Measurements from ENCODE around the gene PHLDA2. TPM values are rescaled to one million over a fixed set of nuclear protein-coding genes. Genes with fewer than 3 reads are reported as not detected.

PHLDA2 gene
- polyA plus RNA-seq, 2 of the 4 experiments (the other 2 are of a cell fraction), result 7.0 to 49.6 TPM

DNA sequence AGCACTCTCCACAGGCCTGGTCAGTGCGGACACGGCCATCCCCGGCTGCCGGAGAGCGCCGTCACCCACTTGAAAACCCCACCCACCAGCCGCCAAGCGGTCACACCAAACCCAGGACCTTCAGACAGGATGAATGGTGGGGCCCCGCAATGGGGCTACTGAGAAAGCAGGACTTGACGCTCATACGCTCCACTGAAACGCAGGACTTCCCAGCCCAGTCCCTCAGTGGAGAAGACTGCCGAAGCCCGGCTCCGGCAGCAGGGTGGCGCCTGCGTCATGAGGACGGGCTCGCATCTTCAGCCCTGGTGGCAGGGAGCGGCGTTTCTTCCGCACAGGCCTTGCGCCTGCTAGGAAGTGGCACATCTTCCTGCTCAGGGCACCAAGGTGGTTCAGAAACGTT, 15.3 kb upstream of the PHLDA2 start (continued):
- no peak for TF ChIP-seq CBX2 (IDR thresholded peaks at IDR 0.05; ENCODE audit: borderline replicate concordance, low read depth)

DNA sequence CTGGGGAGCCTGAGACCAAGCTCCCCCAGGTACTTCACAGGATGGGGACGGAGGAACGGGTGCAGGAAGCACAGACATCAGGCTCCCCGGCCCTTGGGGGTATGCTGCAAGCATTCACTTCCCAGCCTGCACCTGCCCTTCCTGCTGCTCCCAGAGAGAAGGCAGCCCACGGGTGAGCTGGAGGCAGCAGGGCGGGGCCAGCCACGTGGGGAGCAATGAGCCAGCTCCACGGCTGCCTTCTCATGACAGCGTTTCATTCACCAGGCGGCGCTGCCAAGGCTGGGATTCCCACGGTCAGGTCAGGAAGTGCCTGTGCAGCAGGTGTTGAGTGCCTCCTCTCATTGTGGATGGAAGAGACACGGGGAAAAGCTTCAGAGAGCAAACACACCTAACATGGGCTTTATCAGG, 14.5 kb upstream of the PHLDA2 start:
- TF ChIP-seq RARB (CRISPR knock-in tag; IDR thresholded peaks at IDR 0.05) (no peak), EP300 (IDR thresholded peaks at IDR 0.05) (no peak), MYC (IDR thresholded peaks at IDR 0.05; ENCODE audit: borderline replicate concordance, low read length) (no peak), CEBPB (IDR thresholded peaks at IDR 0.05) (no peak), CHD4 (IDR thresholded peaks at IDR 0.05; ENCODE audit: borderline replicate concordance) (no peak), TFCP2L1 (CRISPR knock-in tag; IDR thresholded peaks at IDR 0.05) (no peak), KDM5A (IDR thresholded peaks at IDR 0.05) (no peak), ZC3H11A (IDR thresholded peaks at IDR 0.05) (no peak), POLR2A (IDR thresholded peaks at IDR 0.05; ENCODE audit: low read length) (no peak), HOXA7 (CRISPR knock-in tag; IDR thresholded peaks at IDR 0.05) (no peak), JUNB (IDR thresholded peaks at IDR 0.05) (no peak), ZFP36 (IDR thresholded peaks at IDR 0.05; ENCODE audit: borderline replicate concordance, partially characterized antibody) (no peak)
- TF ChIP-seq, protein P1, sequence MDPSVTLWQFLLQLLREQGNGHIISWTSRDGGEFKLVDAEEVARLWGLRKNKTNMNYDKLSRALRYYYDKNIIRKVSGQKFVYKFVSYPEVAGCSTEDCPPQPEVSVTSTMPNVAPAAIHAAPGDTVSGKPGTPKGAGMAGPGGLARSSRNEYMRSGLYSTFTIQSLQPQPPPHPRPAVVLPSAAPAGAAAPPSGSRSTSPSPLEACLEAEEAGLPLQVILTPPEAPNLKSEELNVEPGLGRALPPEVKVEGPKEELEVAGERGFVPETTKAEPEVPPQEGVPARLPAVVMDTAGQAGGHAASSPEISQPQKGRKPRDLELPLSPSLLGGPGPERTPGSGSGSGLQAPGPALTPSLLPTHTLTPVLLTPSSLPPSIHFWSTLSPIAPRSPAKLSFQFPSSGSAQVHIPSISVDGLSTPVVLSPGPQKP (IDR thresholded peaks at IDR 0.05; ENCODE audit: low read depth, low read length), result no peak
- TF ChIP-seq, protein P2, sequence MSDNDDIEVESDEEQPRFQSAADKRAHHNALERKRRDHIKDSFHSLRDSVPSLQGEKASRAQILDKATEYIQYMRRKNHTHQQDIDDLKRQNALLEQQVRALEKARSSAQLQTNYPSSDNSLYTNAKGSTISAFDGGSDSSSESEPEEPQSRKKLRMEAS (IDR thresholded peaks at IDR 0.05), result no peak
- TF ChIP-seq, protein P3, sequence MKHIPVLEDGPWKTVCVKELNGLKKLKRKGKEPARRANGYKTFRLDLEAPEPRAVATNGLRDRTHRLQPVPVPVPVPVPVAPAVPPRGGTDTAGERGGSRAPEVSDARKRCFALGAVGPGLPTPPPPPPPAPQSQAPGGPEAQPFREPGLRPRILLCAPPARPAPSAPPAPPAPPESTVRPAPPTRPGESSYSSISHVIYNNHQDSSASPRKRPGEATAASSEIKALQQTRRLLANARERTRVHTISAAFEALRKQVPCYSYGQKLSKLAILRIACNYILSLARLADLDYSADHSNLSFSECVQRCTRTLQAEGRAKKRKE (CRISPR knock-in tag; IDR thresholded peaks at IDR 0.05; ENCODE audit: low read depth), result no peak
- ChIA-PET POLR2A (interaction anchor here (1.3 to 1.4 kb wide), 2 partner anchors 10 to 14 kb away, joined by 3 read pairs; partner anchors contain the start of gene PHLDA2), CTCF (interaction anchor here (0.6 to 7.6 kb wide), 5 partner anchors 9 to 148 kb away, joined by 3 to 74 read pairs (median 6); partner anchors contain the start of gene PHLDA2)
- no peak overlapping the region for H3K27ac ChIP-seq
- H3K9me3 ChIP-seq, result peaks cover 8% of the 10 kb centered on the region
- WGBS (ENCODE audit: missing lambda C conversion rate), result 67% methylated on average over 12 of the region's 12 CpGs
- no peak overlapping the region for H3K4me3 ChIP-seq
- FAIRE-seq (no peak), DNase-seq (ENCODE audit: low read depth in 1 of 2, low spot score in 1 of 2) (no peak), ATAC-seq (no peak)
- peaks cover 23% of the 10 kb centered on the region for H3K4me1 ChIP-seq
- H3K4me2 ChIP-seq, result no peak overlapping the region

DNA sequence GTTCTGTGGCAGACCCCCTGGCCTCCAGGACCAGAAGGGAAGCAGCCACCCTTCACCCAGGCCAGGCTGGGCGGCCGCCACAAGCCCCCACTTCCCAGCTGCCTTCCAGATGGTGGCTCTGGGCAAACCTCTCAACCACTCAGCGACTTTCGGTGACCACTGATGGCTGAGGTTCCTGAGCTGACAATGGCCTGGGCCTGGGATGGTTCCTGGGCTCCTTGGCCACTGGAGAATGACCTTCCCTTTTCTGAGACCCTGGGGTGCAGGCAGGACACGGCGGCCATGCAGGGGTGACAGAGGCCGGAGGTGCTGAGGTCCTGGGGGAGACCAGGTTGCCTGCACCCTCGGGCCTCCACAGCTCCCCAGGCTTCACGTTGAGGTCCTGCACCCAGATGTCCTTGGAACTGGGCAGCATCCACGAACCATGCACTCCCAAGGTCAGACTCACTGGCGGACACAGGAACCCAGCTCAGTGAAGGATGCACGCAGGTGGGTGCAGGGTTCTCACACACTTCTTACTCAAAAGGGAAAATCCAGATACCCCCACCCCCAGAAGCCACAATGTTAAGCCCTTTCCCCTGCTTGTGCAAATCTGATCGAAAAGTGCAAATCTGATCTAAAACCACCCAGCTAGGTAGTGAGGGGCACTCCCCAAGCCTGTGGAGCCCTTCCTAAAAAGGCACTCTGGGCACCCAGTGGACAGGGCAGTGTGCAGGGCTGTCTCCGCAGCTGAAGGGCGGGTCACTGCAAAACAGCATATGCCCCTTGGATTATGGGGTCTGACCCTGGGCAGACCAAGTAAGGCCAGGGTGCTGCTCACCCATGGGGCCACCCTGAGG, 13.9 kb upstream of the PHLDA2 start:
- H3K9me3 ChIP-seq, result peaks cover 13% of the 10 kb centered on the region
- 90% methylated on average over 13 of the region's 15 CpGs for WGBS (ENCODE audit: missing lambda C conversion rate)
- TF ChIP-seq, protein P3 (CRISPR knock-in tag; IDR thresholded peaks at IDR 0.05; ENCODE audit: low read depth), result no peak
- TF ChIP-seq, protein P4, sequence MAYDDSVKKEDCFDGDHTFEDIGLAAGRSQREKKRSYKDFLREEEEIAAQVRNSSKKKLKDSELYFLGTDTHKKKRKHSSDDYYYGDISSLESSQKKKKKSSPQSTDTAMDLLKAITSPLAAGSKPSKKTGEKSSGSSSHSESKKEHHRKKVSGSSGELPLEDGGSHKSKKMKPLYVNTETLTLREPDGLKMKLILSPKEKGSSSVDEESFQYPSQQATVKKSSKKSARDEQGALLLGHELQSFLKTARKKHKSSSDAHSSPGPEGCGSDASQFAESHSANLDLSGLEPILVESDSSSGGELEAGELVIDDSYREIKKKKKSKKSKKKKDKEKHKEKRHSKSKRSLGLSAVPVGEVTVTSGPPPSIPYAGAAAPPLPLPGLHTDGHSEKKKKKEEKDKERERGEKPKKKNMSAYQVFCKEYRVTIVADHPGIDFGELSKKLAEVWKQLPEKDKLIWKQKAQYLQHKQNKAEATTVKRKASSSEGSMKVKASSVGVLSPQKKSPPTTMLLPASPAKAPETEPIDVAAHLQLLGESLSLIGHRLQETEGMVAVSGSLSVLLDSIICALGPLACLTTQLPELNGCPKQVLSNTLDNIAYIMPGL (CRISPR knock-in tag; IDR thresholded peaks at IDR 0.05; ENCODE audit: borderline replicate concordance), result no peak
- TF ChIP-seq TFCP2L1 (CRISPR knock-in tag; IDR thresholded peaks at IDR 0.05) (no peak), EHF (CRISPR knock-in tag; IDR thresholded peaks at IDR 0.05) (no peak), MYC (IDR thresholded peaks at IDR 0.05; ENCODE audit: borderline replicate concordance, low read length) (no peak), HOXB13 (CRISPR knock-in tag; IDR thresholded peaks at IDR 0.05; ENCODE audit: low read depth) (no peak)
- ChIA-PET POLR2A (interaction anchor here (1.3 to 2.8 kb wide), 3 partner anchors 10 to 14 kb away, joined by 3 to 16 read pairs (median 3); partner anchors contain the start of gene PHLDA2), CTCF (interaction anchor here (0.6 to 7.6 kb wide), 6 partner anchors 10 to 149 kb away, joined by 3 to 74 read pairs (median 4); partner anchors contain the start of gene PHLDA2)
- peaks cover 23% of the 10 kb centered on the region for H3K4me1 ChIP-seq
- H3K4me2 ChIP-seq, result no peak overlapping the region
- FAIRE-seq, result no peak
- no peak for ATAC-seq
- no peak overlapping the region for H3K4me3 ChIP-seq
- DNase-seq (ENCODE audit: low read depth in 1 of 2, low spot score in 1 of 2), result no peak
- peak overlapping the region in 1 of 2 experiments; percentile 21; a peak in 1 of 6 replicates for H3K27ac ChIP-seq

Data from A549 (cell line).